ENCODE data around the gene RTN4RL2.

Gene RTN4RL2

GRCh38 chr11:57462597-57462996, 2.3 kb downstream of the RTN4RL2 start:
- TF ChIP-seq, protein P1, sequence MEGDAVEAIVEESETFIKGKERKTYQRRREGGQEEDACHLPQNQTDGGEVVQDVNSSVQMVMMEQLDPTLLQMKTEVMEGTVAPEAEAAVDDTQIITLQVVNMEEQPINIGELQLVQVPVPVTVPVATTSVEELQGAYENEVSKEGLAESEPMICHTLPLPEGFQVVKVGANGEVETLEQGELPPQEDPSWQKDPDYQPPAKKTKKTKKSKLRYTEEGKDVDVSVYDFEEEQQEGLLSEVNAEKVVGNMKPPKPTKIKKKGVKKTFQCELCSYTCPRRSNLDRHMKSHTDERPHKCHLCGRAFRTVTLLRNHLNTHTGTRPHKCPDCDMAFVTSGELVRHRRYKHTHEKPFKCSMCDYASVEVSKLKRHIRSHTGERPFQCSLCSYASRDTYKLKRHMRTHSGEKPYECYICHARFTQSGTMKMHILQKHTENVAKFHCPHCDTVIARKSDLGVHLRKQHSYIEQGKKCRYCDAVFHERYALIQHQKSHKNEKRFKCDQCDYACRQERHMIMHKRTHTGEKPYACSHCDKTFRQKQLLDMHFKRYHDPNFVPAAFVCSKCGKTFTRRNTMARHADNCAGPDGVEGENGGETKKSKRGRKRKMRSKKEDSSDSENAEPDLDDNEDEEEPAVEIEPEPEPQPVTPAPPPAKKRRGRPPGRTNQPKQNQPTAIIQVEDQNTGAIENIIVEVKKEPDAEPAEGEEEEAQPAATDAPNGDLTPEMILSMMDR (IDR thresholded peaks at IDR 0.05; ENCODE audit: low read depth, low read length, missing control alignments), result no peak
- DNase-seq (ENCODE audit: extremely low read depth, low read depth), result no peak
- no peak overlapping the region for H3K4me3 ChIP-seq (replicated peaks; ENCODE audit: low read depth, low read length)

DNA sequence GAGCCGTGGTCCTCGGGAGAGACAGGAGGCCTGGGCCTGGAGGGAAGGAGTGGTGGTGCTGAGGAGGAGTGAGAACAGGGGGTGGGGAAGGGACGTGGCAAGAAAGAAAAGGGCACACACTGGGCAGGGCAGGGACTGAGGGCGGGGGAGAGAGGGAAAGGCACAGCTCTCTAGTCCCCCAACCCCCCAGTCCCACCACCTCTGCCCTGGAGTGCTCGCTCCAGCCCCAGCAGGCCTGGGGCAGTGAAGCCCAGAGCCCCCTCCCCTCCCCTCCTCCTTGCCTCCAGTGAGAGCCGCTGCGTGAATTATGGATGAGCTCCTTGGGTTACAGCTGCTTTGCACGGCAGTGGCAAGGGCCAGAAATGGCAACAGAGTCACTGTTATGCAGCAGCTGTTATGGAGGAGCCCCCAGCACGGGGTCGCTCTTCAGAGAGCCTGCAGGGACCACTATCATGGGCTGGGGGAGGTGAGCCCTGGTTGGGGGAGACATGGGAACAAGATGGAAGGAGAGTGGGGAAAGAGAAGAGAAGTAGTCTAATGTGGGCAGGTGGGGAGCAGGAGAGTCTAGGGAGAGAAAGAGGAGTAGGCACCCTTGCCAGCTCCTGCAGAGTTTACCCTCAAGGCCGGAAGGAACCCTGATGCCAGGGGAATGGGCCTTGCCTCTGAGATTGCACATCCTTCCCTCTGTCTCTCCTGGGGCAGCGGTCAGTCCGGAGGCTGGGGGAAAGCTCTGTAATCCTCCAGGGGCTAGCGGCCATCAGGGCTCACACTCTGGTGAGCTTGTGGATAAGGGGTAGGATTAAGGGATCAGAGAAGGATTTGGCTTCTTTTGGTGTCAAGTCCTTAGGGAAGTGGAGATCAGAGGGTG, 3.6 kb downstream of the RTN4RL2 start:
- H3K4me3 ChIP-seq (replicated peaks; ENCODE audit: low read depth, low read length), result no peak overlapping the region
- no peak for DNase-seq (ENCODE audit: extremely low read depth, low read depth)
- TF ChIP-seq, protein P1 (IDR thresholded peaks at IDR 0.05; ENCODE audit: low read depth, low read length, missing control alignments), result no peak

DNA sequence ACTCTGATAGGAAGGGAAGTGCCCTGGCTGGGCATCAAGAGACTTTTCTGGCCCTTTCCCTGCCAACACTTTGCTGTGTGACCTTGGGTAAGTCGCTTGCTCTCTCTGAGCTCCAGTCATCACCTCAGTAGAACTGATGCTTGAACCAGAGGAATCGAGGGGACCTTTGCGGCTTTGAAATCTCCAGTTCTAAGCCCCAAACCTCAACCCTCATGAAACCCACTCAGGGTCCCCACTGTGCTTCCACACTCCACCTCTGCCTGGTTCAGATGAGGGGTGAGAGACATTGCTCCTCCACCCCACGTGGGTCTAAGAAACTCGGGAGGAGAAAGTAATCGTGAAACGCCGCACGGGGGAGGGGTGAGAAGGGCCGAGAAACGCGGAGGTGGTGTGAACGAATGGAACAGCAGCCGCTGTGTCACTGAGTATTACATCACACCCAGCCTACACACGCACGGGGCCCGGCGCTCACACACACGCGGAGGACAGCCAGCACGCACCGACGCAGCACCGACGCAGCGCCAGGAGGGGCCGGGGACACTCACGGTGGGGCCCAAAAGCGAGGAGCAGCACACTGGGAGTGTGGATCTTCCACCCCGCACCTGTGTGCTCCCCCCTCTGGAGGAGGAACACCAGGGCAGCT, 4.3 kb downstream of the RTN4RL2 start:
- H3K4me3 ChIP-seq (replicated peaks; ENCODE audit: low read depth, low read length), result no peak overlapping the region
- DNase-seq (ENCODE audit: extremely low read depth, low read depth), result no peak
- TF ChIP-seq, protein P1 (IDR thresholded peaks at IDR 0.05; ENCODE audit: low read depth, low read length, missing control alignments), result no peak

DNA sequence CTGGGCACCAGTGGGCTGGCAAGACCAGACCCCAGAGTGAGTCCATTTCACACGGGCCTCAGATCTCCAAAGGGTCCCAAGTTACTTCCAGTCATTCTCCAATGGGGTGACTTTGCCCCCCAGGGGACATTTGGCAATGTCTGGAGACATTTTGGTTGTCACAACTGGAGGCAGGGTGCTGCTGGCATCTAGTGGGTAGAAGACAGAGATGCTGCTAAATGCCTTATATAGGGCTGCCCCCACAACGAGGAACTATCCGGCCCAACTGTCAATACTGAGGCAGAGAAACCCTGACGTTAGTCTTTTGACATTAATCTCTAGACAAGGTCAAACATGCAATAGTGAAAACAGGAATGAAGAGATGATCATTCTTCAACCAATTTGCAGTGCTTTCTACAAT, 6.4 kb downstream of the RTN4RL2 start:
- TF ChIP-seq, protein P1 (IDR thresholded peaks at IDR 0.05; ENCODE audit: low read depth, low read length, missing control alignments), result no peak
- DNase-seq (ENCODE audit: extremely low read depth, low read depth), result no peak
- H3K4me3 ChIP-seq (replicated peaks; ENCODE audit: low read depth, low read length), result no peak overlapping the region

DNA sequence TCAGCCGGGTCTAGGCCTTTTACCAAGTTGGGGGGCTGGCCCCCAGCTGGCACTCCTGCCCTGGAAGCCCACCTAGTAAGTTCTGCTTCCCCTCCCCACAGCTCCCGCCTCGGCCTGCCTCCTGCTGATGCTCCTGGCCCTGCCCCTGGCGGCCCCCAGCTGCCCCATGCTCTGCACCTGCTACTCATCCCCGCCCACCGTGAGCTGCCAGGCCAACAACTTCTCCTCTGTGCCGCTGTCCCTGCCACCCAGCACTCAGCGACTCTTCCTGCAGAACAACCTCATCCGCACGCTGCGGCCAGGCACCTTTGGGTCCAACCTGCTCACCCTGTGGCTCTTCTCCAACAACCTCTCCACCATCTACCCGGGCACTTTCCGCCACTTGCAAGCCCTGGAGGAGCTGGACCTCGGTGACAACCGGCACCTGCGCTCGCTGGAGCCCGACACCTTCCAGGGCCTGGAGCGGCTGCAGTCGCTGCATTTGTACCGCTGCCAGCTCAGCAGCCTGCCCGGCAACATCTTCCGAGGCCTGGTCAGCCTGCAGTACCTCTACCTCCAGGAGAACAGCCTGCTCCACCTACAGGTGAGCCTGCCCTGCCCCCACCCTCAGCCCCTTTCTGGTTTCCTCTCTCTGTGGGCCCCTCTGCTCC, 7.3 kb downstream of the RTN4RL2 start:
- no peak overlapping the region for H3K4me3 ChIP-seq (replicated peaks; ENCODE audit: low read depth, low read length)
- no peak for DNase-seq (ENCODE audit: extremely low read depth, low read depth)
- TF ChIP-seq, protein P1 (IDR thresholded peaks at IDR 0.05; ENCODE audit: low read depth, low read length, missing control alignments), result no peak

GRCh38 chr11:57468276-57468675, 7.9 kb downstream of the RTN4RL2 start:
- TF ChIP-seq, protein P1 (IDR thresholded peaks at IDR 0.05; ENCODE audit: low read depth, low read length, missing control alignments), result no peak

More at GRCh38 chr11:57468276-57468675, 7.9 kb downstream of the RTN4RL2 start:
- no peak overlapping the region for H3K4me3 ChIP-seq (replicated peaks; ENCODE audit: low read depth, low read length)
- DNase-seq (ENCODE audit: extremely low read depth, low read depth), result no peak

Data from HFF-Myc (cell line).